Measurements from ENCODE around the gene RPS23. TPM values are rescaled to one million over a fixed set of nuclear protein-coding genes. Genes with fewer than 3 reads are reported as not detected.
A peak's percentile ranks its signal among the peaks of the same experiment; 100 is the strongest.

RPS23 gene
- total RNA-seq, 3 donors from 2014 or later: 3,055 to 5,353 (median 4,143) TPM

GRCh38 chr5:82283893-82284292 is 5.7 kb upstream of the RPS23 start:
- DNase-seq (ENCODE audit: low spot score in 2 of 2): no peak
- Histone ChIP-seq H3K27me3 (no peaks in the 10 kb centered on the region), H3K4me3 (no peak overlapping the region), H3K27ac (no peak overlapping the region), H3K36me3 (no peaks in the 10 kb centered on the region), H3K9me3 (no peaks in the 10 kb centered on the region), H3K4me1 (no peaks in the 10 kb centered on the region)
- intact Hi-C loops (cut with DNase I; ENCODE audit: low total_unique reads): no loop called here
- no peak for TF ChIP-seq CTCF (IDR thresholded peaks at IDR 0.05)
- no peak for TF ChIP-seq POLR2A (IDR thresholded peaks at IDR 0.05)
- TF ChIP-seq POLR2AphosphoS5 (IDR thresholded peaks at IDR 0.05): no peak

GRCh38 chr5:82278711-82279370 is 687 bp upstream of the RPS23 start:
- Histone ChIP-seq H3K4me1 (no peaks in the 10 kb centered on the region), H3K9me3 (no peaks in the 10 kb centered on the region), H3K27ac (peak overlapping the region; percentile 85 to 88), H3K36me3 (no peaks in the 10 kb centered on the region), H3K4me3 (peak overlapping the region; percentile 82 to 89 (median 85)), H3K27me3 (no peaks in the 10 kb centered on the region)
- intact Hi-C loops (cut with DNase I; ENCODE audit: low total_unique reads): no loop called here
- DNase-seq (ENCODE audit: low spot score in 2 of 2): no peak
- TF ChIP-seq CTCF (IDR thresholded peaks at IDR 0.05) (no peak), POLR2A (IDR thresholded peaks at IDR 0.05) (peak; percentile 73), POLR2AphosphoS5 (IDR thresholded peaks at IDR 0.05) (no peak)

- H3K27me3 ChIP-seq: no peaks in the 10 kb centered on the region
- no peak for DNase-seq (ENCODE audit: low spot score in 2 of 2)
- TF ChIP-seq POLR2AphosphoS5 (IDR thresholded peaks at IDR 0.05) (no peak), POLR2A (IDR thresholded peaks at IDR 0.05) (no peak)
- H3K4me3 ChIP-seq: peak overlapping the region; percentile 82 to 89 (median 85)
- no peaks in the 10 kb centered on the region for H3K4me1 ChIP-seq
- no peaks in the 10 kb centered on the region for H3K9me3 ChIP-seq
- H3K36me3 ChIP-seq: no peaks in the 10 kb centered on the region
- intact Hi-C loops (cut with DNase I; ENCODE audit: low total_unique reads): no loop called here
- peak overlapping the region; percentile 85 to 88 for H3K27ac ChIP-seq
Measured at GRCh38 chr5:82277613-82277986, 554 bp downstream of the RPS23 start.

- Histone ChIP-seq H3K27ac (peak overlapping the region in 1 of 2 donors; percentile 88), H3K4me3 (peak overlapping the region; percentile 82 to 89 (median 85)), H3K4me1 (no peaks in the 10 kb centered on the region), H3K36me3 (no peaks in the 10 kb centered on the region), H3K9me3 (no peaks in the 10 kb centered on the region), H3K27me3 (no peaks in the 10 kb centered on the region)
- TF ChIP-seq POLR2A (IDR thresholded peaks at IDR 0.05) (no peak), POLR2AphosphoS5 (IDR thresholded peaks at IDR 0.05) (no peak), CTCF (IDR thresholded peaks at IDR 0.05) (no peak)
- intact Hi-C loops (cut with DNase I; ENCODE audit: low total_unique reads): no loop called here
- no peak for DNase-seq (ENCODE audit: low spot score in 2 of 2)
Measured at GRCh38 chr5:82276800-82277612, 1.1 kb downstream of the RPS23 start.

GRCh38 chr5:82275216-82275664 is 2.9 kb downstream of the RPS23 start:
- H3K27ac ChIP-seq: no peak overlapping the region
- intact Hi-C loops (cut with DNase I; ENCODE audit: low total_unique reads): no loop called here
- no peak for DNase-seq (ENCODE audit: low spot score in 2 of 2)
- H3K27me3 ChIP-seq: no peaks in the 10 kb centered on the region
- TF ChIP-seq POLR2A (IDR thresholded peaks at IDR 0.05): no peak
- no peak for TF ChIP-seq CTCF (IDR thresholded peaks at IDR 0.05)
- no peak for TF ChIP-seq POLR2AphosphoS5 (IDR thresholded peaks at IDR 0.05)
- no peak overlapping the region for H3K4me3 ChIP-seq
- H3K36me3 ChIP-seq: no peaks in the 10 kb centered on the region
- no peaks in the 10 kb centered on the region for H3K9me3 ChIP-seq
- H3K4me1 ChIP-seq: no peaks in the 10 kb centered on the region
